Measurements from ENCODE around the gene KMT2A. TPM values are rescaled to one million over a fixed set of nuclear protein-coding genes. Genes with fewer than 3 reads are reported as not detected.

The KMT2A gene
- total RNA-seq, 2 donors from 2014 or later, result 62.6 to 209 TPM

- TF ChIP-seq POLR2A (IDR thresholded peaks at IDR 0.05) (no peak), CTCF (IDR thresholded peaks at IDR 0.05) (no peak)
- no peaks in the 10 kb centered on the region for H3K9me3 ChIP-seq
- WGBS, 2 donors, result 68 to 69% methylated on average over 2 of the region's 2 CpGs
Observed at GRCh38 chr11:118430956-118431355, 5.3 kb upstream of the KMT2A start.

GRCh38 chr11:118434123-118434552 is 2.2 kb upstream of the KMT2A start:
- H3K4me1 ChIP-seq, result peaks cover 27% of the 10 kb centered on the region
- no peak overlapping the region for H3K27ac ChIP-seq
- WGBS, 2 donors, result 2 to 3% methylated on average over 9 of the region's 9 CpGs
- intact Hi-C loops (cut with DNase I), result no loop called here
- DNase-seq (no peak), ATAC-seq (no peak)
- H3K4me3 ChIP-seq, result no peak overlapping the region
- H3K36me3 ChIP-seq (replicated peaks in 1 of 2; ENCODE audit: insufficient read depth in 1 of 2, low read depth in 2 of 2), result no peaks in the 10 kb centered on the region
- H3K27me3 ChIP-seq, result no peaks in the 10 kb centered on the region
- TF ChIP-seq CTCF (IDR thresholded peaks at IDR 0.05), result no peak
- no peak for TF ChIP-seq POLR2A (IDR thresholded peaks at IDR 0.05)
- H3K9me3 ChIP-seq, result no peaks in the 10 kb centered on the region

More at GRCh38 chr11:118430956-118431355, 5.3 kb upstream of the KMT2A start:
- H3K4me3 ChIP-seq, result no peak overlapping the region
- no peaks in the 10 kb centered on the region for H3K36me3 ChIP-seq (replicated peaks in 1 of 2; ENCODE audit: insufficient read depth in 1 of 2, low read depth in 2 of 2)
- no peak for ATAC-seq
- no peaks in the 10 kb centered on the region for H3K27me3 ChIP-seq
- peaks cover 11% of the 10 kb centered on the region for H3K4me1 ChIP-seq
- H3K27ac ChIP-seq, result no peak overlapping the region
- no peak for DNase-seq
- intact Hi-C loops (cut with DNase I), result no loop called here

- DNase-seq (peak; percentile 30 to 44 (median 36)), ATAC-seq (no peak)
- Histone ChIP-seq H3K36me3 (replicated peaks in 1 of 2; ENCODE audit: insufficient read depth in 1 of 2, low read depth in 2 of 2) (no peaks in the 10 kb centered on the region), H3K27ac (peak overlapping the region; percentile 89 to 92 (median 91)), H3K4me1 (peaks cover 33% of the 10 kb centered on the region), H3K4me3 (peak overlapping the region; percentile 33 to 54), H3K9me3 (no peaks in the 10 kb centered on the region), H3K27me3 (no peaks in the 10 kb centered on the region)
- no peak for TF ChIP-seq CTCF (IDR thresholded peaks at IDR 0.05)
- TF ChIP-seq POLR2A (IDR thresholded peaks at IDR 0.05), result no peak
- 0 to 1% methylated on average over 32 to 39 of the region's 39 CpGs for WGBS, 2 donors
- intact Hi-C loops (cut with DNase I), result no loop called here
Observed at GRCh38 chr11:118434553-118435289, 1.6 kb upstream of the KMT2A start.

- Histone ChIP-seq H3K4me3 (peak overlapping the region; percentile 33 to 54), H3K36me3 (replicated peaks in 1 of 2; ENCODE audit: insufficient read depth in 1 of 2, low read depth in 2 of 2) (no peaks in the 10 kb centered on the region), H3K27ac (peak overlapping the region; percentile 89 to 92 (median 91)), H3K4me1 (peaks cover 39% of the 10 kb centered on the region), H3K27me3 (no peaks in the 10 kb centered on the region), H3K9me3 (no peaks in the 10 kb centered on the region)
- peak; percentile 5 for ATAC-seq
- TF ChIP-seq CTCF (IDR thresholded peaks at IDR 0.05) (no peak), POLR2A (IDR thresholded peaks at IDR 0.05) (no peak)
- DNase-seq, result peak; percentile 47 to 61 (median 52)
- intact Hi-C loops (cut with DNase I), result no loop called here
- 0 to 1% methylated on average over 15 to 34 of the region's 34 CpGs for WGBS, 2 donors
Observed at GRCh38 chr11:118435290-118435892, 901 bp upstream of the KMT2A start.
